ENCODE data around the gene TRMT112. TPM values are rescaled to one million over a fixed set of nuclear protein-coding genes. Genes with fewer than 3 reads are reported as not detected.

Gene TRMT112

DNA sequence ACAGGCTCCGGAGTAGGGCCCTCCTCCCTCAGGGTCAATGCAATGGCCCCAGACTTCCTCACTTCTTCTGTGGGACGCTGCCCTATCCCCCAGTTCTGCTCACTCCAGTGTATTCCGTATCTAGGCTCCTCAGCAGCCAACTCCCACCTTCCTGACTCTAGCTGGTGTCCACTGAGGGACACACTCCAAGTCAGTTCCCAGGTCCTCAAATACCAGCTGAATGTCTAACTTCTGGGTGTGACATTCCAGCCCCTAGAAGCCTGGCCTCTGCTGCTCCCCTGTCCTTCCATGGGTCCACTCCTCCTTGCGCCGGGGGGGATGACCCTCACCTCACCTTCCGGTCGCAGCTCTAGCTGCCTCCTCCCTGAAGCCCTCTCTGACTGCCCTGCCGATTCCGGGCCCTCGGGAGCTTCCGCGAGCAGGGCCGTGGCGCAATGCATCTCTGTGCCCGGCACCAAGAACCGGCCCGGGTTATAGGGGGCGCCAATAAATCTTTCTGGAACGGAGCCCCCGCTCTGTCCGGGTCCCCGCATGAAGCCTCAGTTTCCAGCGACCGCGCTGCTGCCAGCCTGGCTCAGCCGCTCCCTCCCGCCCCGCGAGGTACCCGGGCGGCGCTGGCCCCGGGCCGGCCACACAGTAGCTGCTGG, 48.3 kb downstream of the TRMT112 start:
- H3K4me3 ChIP-seq (ENCODE audit: low read length), result peak overlapping the region; percentile 72
- peaks cover 26% of the 10 kb centered on the region for H3K4me1 ChIP-seq (ENCODE audit: control insufficient read depth, insufficient read depth, low read length)
- peak overlapping the region; percentile 93 for H3K4me2 ChIP-seq (ENCODE audit: low read length)
- H3K9ac ChIP-seq (ENCODE audit: low read depth, low read length), result peak overlapping the region; percentile 80
- no peaks in the 10 kb centered on the region for H3K27me3 ChIP-seq (ENCODE audit: control insufficient read depth, insufficient read depth, low read length)
- no peaks in the 10 kb centered on the region for H3K9me3 ChIP-seq (replicated peaks; ENCODE audit: low read length)
- H3K36me3 ChIP-seq (ENCODE audit: insufficient read depth, low read length), result peaks cover 23% of the 10 kb centered on the region

DNA sequence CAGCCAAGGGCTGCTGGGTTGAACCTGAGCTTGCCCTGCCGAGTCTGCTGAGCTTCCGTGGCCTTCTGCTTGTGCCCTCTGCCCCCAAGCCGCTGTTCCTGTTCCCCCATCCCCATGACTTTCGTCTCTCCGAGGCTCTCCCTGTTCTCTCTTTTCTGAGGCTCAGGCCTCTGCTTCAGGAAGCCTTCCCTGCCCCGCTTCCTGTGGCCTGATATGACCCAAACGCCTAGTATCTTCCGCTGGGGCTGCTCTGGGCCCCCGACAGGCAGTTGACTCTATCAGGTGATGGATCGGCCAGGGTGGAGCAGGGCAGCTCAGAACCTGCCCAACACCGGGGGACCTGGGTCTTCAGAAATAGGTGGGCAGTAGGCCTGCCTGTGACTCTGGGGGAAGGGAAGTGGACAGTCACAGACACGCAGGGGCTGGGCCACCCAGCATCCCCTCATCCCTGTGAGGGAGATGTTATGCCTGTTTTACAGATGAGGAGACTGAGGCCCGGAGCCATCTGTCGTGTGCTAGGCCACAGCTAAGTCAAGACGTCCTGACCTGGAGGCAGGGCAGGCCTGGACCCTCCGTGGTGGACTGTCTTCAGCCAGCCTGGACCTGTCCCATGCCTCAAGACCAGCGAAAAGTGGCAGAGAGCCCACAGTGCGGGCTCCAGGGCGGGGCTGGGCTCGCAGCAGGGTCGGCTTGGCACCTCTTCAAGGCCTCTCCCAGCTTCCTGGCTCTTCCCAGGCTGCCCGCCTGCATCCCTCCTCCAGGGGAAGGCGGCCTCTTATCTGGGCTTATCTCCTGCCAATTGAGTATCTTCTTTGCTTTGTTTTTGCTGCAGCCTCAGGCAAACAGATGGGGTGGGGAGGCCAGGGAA, 49.1 kb downstream of the TRMT112 start:
- peaks cover 31% of the 10 kb centered on the region for H3K36me3 ChIP-seq (ENCODE audit: insufficient read depth, low read length)
- peaks cover 26% of the 10 kb centered on the region for H3K4me1 ChIP-seq (ENCODE audit: control insufficient read depth, insufficient read depth, low read length)
- H3K4me2 ChIP-seq (ENCODE audit: low read length), result peak overlapping the region; percentile 93
- peak overlapping the region; percentile 72 for H3K4me3 ChIP-seq (ENCODE audit: low read length)
- H3K9me3 ChIP-seq (replicated peaks; ENCODE audit: low read length), result no peaks in the 10 kb centered on the region
- H3K9ac ChIP-seq (ENCODE audit: low read depth, low read length), result peak overlapping the region; percentile 80
- H3K27me3 ChIP-seq (ENCODE audit: control insufficient read depth, insufficient read depth, low read length), result no peaks in the 10 kb centered on the region

DNA sequence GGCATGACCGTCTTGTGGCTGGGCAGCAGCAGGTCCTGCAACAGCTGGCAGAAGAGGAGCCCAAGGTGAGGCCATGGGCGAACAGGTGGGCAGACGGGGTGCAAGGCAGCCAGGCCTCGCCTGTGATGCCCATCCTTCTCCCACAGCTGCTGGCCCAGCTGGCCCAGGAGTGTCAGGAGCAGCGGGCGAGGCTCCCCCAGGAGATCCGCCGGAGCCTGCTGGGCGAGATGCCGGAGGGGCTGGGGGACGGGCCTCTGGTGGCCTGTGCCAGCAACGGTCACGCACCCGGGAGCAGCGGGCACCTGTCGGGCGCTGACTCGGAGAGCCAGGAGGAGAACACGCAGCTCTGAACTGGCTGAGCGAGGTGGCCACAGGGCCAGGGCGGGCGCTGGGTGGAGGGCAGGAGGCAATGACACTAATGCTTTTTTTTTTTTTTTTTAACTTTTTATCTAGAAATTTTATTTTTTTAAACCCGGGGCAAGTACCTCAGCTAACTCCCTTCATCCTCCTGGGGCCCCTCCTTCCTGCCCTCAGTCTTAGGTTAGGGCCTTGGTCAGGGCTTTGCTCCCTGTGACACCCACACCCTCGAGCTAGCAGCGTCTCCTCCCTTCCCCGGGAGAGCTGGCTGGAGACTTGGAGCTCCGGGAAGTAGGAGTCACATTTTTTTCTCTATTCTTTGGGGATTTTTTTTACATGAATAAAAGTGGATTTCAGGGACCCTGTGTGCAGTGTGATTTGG, 50.0 kb downstream of the TRMT112 start:
- Histone ChIP-seq H3K36me3 (ENCODE audit: insufficient read depth, low read length) (peaks cover 39% of the 10 kb centered on the region), H3K9me3 (replicated peaks; ENCODE audit: low read length) (no peaks in the 10 kb centered on the region), H3K27me3 (ENCODE audit: control insufficient read depth, insufficient read depth, low read length) (no peaks in the 10 kb centered on the region), H3K4me3 (ENCODE audit: low read length) (no peak overlapping the region), H3K9ac (ENCODE audit: low read depth, low read length) (no peak overlapping the region), H3K4me2 (ENCODE audit: low read length) (no peak overlapping the region), H3K4me1 (ENCODE audit: control insufficient read depth, insufficient read depth, low read length) (peaks cover 29% of the 10 kb centered on the region)

Small RNA genes lying within 50 kb of the gene (small RNA-seq; reads per million reads assigned to genes)
- gene MIR7155 (not detected), gene RF00019 (not detected)
